ENCODE data around the gene PARM1.

The PARM1 gene

GRCh38 chr4:75040703-75041102, 107.8 kb downstream of the PARM1 start:
- no peaks in the 10 kb centered on the region for H3K4me1 ChIP-seq (ENCODE audit: low read depth, poor library complexity, severe bottlenecking)
- H4K20me1 ChIP-seq (ENCODE audit: insufficient read depth): no peaks in the 10 kb centered on the region
- no peak overlapping the region for H3K4me3 ChIP-seq (IDR thresholded peaks at IDR 0.05; ENCODE audit: insufficient read depth, low read depth, low read length)
- no peaks in the 10 kb centered on the region for H3K27me3 ChIP-seq (ENCODE audit: insufficient read depth, low read depth)
- H3K27ac ChIP-seq: no peak overlapping the region
- H3K79me2 ChIP-seq (ENCODE audit: insufficient read depth, low read depth): no peaks in the 10 kb centered on the region
- H2AFZ ChIP-seq (ENCODE audit: low read depth): no peak overlapping the region
- H3K4me2 ChIP-seq: no peak overlapping the region
- no peak overlapping the region for H3K9ac ChIP-seq
- no peak for TF ChIP-seq CTCF (conservative IDR thresholded peaks at IDR 0.05; ENCODE audit: low read depth, low read length)
- no peaks in the 10 kb centered on the region for H3K36me3 ChIP-seq (ENCODE audit: insufficient read depth)

GRCh38 chr4:75042601-75043208, 109.8 kb downstream of the PARM1 start:
- Histone ChIP-seq H3K9ac (no peak overlapping the region), H3K4me2 (no peak overlapping the region), H3K79me2 (ENCODE audit: insufficient read depth, low read depth) (no peaks in the 10 kb centered on the region), H3K27ac (no peak overlapping the region), H3K4me1 (ENCODE audit: low read depth, poor library complexity, severe bottlenecking) (no peaks in the 10 kb centered on the region), H4K20me1 (ENCODE audit: insufficient read depth) (no peaks in the 10 kb centered on the region), H3K4me3 (IDR thresholded peaks at IDR 0.05; ENCODE audit: insufficient read depth, low read depth, low read length) (no peak overlapping the region), H3K27me3 (ENCODE audit: insufficient read depth, low read depth) (no peaks in the 10 kb centered on the region), H3K36me3 (ENCODE audit: insufficient read depth) (no peaks in the 10 kb centered on the region), H2AFZ (ENCODE audit: low read depth) (no peak overlapping the region)
- TF ChIP-seq CTCF (conservative IDR thresholded peaks at IDR 0.05; ENCODE audit: low read depth, low read length): no peak

GRCh38 chr4:75046226-75046625, 113.3 kb downstream of the PARM1 start:
- Histone ChIP-seq H3K9ac (no peak overlapping the region), H3K4me1 (ENCODE audit: low read depth, poor library complexity, severe bottlenecking) (no peaks in the 10 kb centered on the region), H4K20me1 (ENCODE audit: insufficient read depth) (no peaks in the 10 kb centered on the region), H3K27ac (no peak overlapping the region), H2AFZ (ENCODE audit: low read depth) (no peak overlapping the region), H3K36me3 (ENCODE audit: insufficient read depth) (no peaks in the 10 kb centered on the region), H3K4me3 (IDR thresholded peaks at IDR 0.05; ENCODE audit: insufficient read depth, low read depth, low read length) (no peak overlapping the region), H3K27me3 (ENCODE audit: insufficient read depth, low read depth) (no peaks in the 10 kb centered on the region), H3K4me2 (no peak overlapping the region), H3K79me2 (ENCODE audit: insufficient read depth, low read depth) (no peaks in the 10 kb centered on the region)
- TF ChIP-seq CTCF (conservative IDR thresholded peaks at IDR 0.05; ENCODE audit: low read depth, low read length): no peak

GRCh38 chr4:75046641-75047040, 113.7 kb downstream of the PARM1 start:
- H3K36me3 ChIP-seq (ENCODE audit: insufficient read depth): no peaks in the 10 kb centered on the region
- no peak overlapping the region for H3K4me3 ChIP-seq (IDR thresholded peaks at IDR 0.05; ENCODE audit: insufficient read depth, low read depth, low read length)
- no peaks in the 10 kb centered on the region for H3K4me1 ChIP-seq (ENCODE audit: low read depth, poor library complexity, severe bottlenecking)
- H3K79me2 ChIP-seq (ENCODE audit: insufficient read depth, low read depth): no peaks in the 10 kb centered on the region
- H4K20me1 ChIP-seq (ENCODE audit: insufficient read depth): no peaks in the 10 kb centered on the region
- H2AFZ ChIP-seq (ENCODE audit: low read depth): no peak overlapping the region
- H3K27ac ChIP-seq: no peak overlapping the region
- TF ChIP-seq CTCF (conservative IDR thresholded peaks at IDR 0.05; ENCODE audit: low read depth, low read length): no peak
- no peak overlapping the region for H3K4me2 ChIP-seq
- no peaks in the 10 kb centered on the region for H3K27me3 ChIP-seq (ENCODE audit: insufficient read depth, low read depth)
- H3K9ac ChIP-seq: no peak overlapping the region

Measured in KMS-11 (cell line).